Left forelimb (tissue), 1 donor: ENCODE measurements around the gene FCGR3A.
"Not testable (repeated sequence)": the region's sequence is repeated elsewhere in the genome, so short reads cannot be mapped to it uniquely, and the experiment has no call there.

Experiments used
- DNase-seq: peaks from one replicate; pipeline ENCODE4 v3.0.0-alpha.2; 2018; ENCODE audit warnings: low spot score

Gene FCGR3A

GRCh38 chr1:161549652-161550051 is at the start of gene FCGR3A:
FCGR3A (minus strand) TSS chr1:161549818; CDS start chr1:161549736, 82 bp downstream.
- no peak for DNase-seq

- not testable (repeated sequence) for DNase-seq
These were observed 47.5 kb upstream of the FCGR3A start for GRCh38 chr1:161597077-161597476.

- DNase-seq = not testable (repeated sequence)
These were observed 46.0 kb upstream of the FCGR3A start for GRCh38 chr1:161595583-161595982.

- DNase-seq = not testable (repeated sequence)
These were observed 45.6 kb upstream of the FCGR3A start for GRCh38 chr1:161595173-161595572.

GRCh38 chr1:161594269-161594984 is 44.8 kb upstream of the FCGR3A start:
- DNase-seq = not testable (repeated sequence)

GRCh38 chr1:161593092-161593755 is 43.6 kb upstream of the FCGR3A start:
- DNase-seq = not testable (repeated sequence)

- not testable (repeated sequence) for DNase-seq
These were observed 43.0 kb upstream of the FCGR3A start for GRCh38 chr1:161592586-161592985.

GRCh38 chr1:161589920-161590319 is 40.3 kb upstream of the FCGR3A start:
- DNase-seq = not testable (repeated sequence)

GRCh38 chr1:161589365-161589764 is 39.7 kb upstream of the FCGR3A start:
- not testable (repeated sequence) for DNase-seq

GRCh38 chr1:161588596-161588995 is 39.0 kb upstream of the FCGR3A start:
- DNase-seq = not testable (repeated sequence)

GRCh38 chr1:161582882-161583281 is 33.3 kb upstream of the FCGR3A start:
- DNase-seq = not testable (repeated sequence)

GRCh38 chr1:161580879-161581537 is 31.4 kb upstream of the FCGR3A start:
- DNase-seq = not testable (repeated sequence)

GRCh38 chr1:161579856-161580507 is 30.4 kb upstream of the FCGR3A start:
- DNase-seq = not testable (repeated sequence)

- DNase-seq = not testable (repeated sequence)
These were observed 27.1 kb upstream of the FCGR3A start for GRCh38 chr1:161576676-161577075.

- not testable (repeated sequence) for DNase-seq
These were observed 22.1 kb upstream of the FCGR3A start for GRCh38 chr1:161571703-161572102.

GRCh38 chr1:161566602-161566960 is 17.0 kb upstream of the FCGR3A start:
- DNase-seq = not testable (repeated sequence)

GRCh38 chr1:161563522-161563921 is 13.9 kb upstream of the FCGR3A start:
- not testable (repeated sequence) for DNase-seq

GRCh38 chr1:161562441-161562840 is 12.8 kb upstream of the FCGR3A start:
- DNase-seq = not testable (repeated sequence)

- not testable (repeated sequence) for DNase-seq
These were observed 11.5 kb upstream of the FCGR3A start for GRCh38 chr1:161560960-161561715.

GRCh38 chr1:161557506-161558450 is 8.2 kb upstream of the FCGR3A start:
- not testable (repeated sequence) for DNase-seq
